Type B pancreatic cell (in vitro differentiated cells): Measurements from ENCODE around the gene USH2A. TPM values are rescaled to one million over a fixed set of nuclear protein-coding genes. Genes with fewer than 3 reads are reported as not detected.

Experiments
- DNase-seq: peaks from one replicate; pipeline ENCODE4 v3.0.0; 2021; ENCODE audit warnings: mixed read lengths; ENCODE audit not compliant: unreplicated experiment; ENCODE audit errors: extremely low spot score
- H3K27ac Mint-ChIP-seq: 2 replicates; pipeline ENCODE4 v1.8.0; 2021; ENCODE audit warnings: mild to moderate bottlenecking, mixed read lengths
- H3K27me3 Mint-ChIP-seq: 2 replicates; pipeline ENCODE4 v1.8.0; 2021; ENCODE audit warnings: mixed read lengths
- H3K36me3 Mint-ChIP-seq: 2 replicates; pipeline ENCODE4 v1.8.0; 2021; ENCODE audit warnings: mixed read lengths
- H3K4me1 Mint-ChIP-seq: one replicate; pipeline ENCODE4 v1.8.0; 2021; ENCODE audit warnings: mixed read lengths; ENCODE audit not compliant: unreplicated experiment
- H3K4me3 Mint-ChIP-seq: 2 replicates; pipeline ENCODE4 v1.8.0; 2021; ENCODE audit warnings: mild to moderate bottlenecking, mixed read lengths
- H3K9me3 Mint-ChIP-seq: 2 replicates; pipeline ENCODE4 v1.8.0; 2021; ENCODE audit warnings: mixed read lengths
- CTCF ChIP-seq: fragments of 200-600 bp; sonication (generic); conservative IDR thresholded peaks from 2 replicates; pipeline ENCODE4 v1.5.0; 2021; ENCODE audit warnings: antibody characterized with exemption, mild to moderate bottlenecking
- total RNA-seq: library from RNA; stranded (reverse); gene quantifications from 2 replicates; pipeline ENCODE4 v1.2.1, GENCODE V29; 2021; ENCODE audit warnings: low replicate concordance

USH2A gene
- total RNA-seq, 1 donor from 2014 or later = 0.22 TPM

GRCh38 chr1:216450227-216450626 is 27.0 kb upstream of the USH2A start:
- H3K4me1 Mint-ChIP-seq = peaks cover 9% of the 10 kb centered on the region
- no peaks in the 10 kb centered on the region for H3K27me3 Mint-ChIP-seq
- no peak for TF ChIP-seq CTCF
- DNase-seq = no peak
- no peaks in the 10 kb centered on the region for H3K36me3 Mint-ChIP-seq
- H3K9me3 Mint-ChIP-seq = no peaks in the 10 kb centered on the region
- H3K4me3 Mint-ChIP-seq = no peak overlapping the region
- H3K27ac Mint-ChIP-seq = no peak overlapping the region

GRCh38 chr1:216448011-216448510 is 24.8 kb upstream of the USH2A start:
- Mint-ChIP-seq H3K36me3 (no peaks in the 10 kb centered on the region), H3K4me3 (no peak overlapping the region), H3K27ac (no peak overlapping the region), H3K27me3 (no peaks in the 10 kb centered on the region), H3K9me3 (no peaks in the 10 kb centered on the region), H3K4me1 (no peaks in the 10 kb centered on the region)
- TF ChIP-seq CTCF = no peak
- DNase-seq = no peak

- H3K4me3 Mint-ChIP-seq = no peak overlapping the region
- no peaks in the 10 kb centered on the region for H3K4me1 Mint-ChIP-seq
- no peak overlapping the region for H3K27ac Mint-ChIP-seq
- TF ChIP-seq CTCF = no peak
- no peaks in the 10 kb centered on the region for H3K36me3 Mint-ChIP-seq
- no peak for DNase-seq
- no peaks in the 10 kb centered on the region for H3K27me3 Mint-ChIP-seq
- no peaks in the 10 kb centered on the region for H3K9me3 Mint-ChIP-seq
Observed at GRCh38 chr1:216437603-216438002, 14.4 kb upstream of the USH2A start.

- no peak for TF ChIP-seq CTCF
- H3K36me3 Mint-ChIP-seq = no peaks in the 10 kb centered on the region
- no peaks in the 10 kb centered on the region for H3K4me1 Mint-ChIP-seq
- DNase-seq = no peak
- H3K9me3 Mint-ChIP-seq = no peaks in the 10 kb centered on the region
- H3K4me3 Mint-ChIP-seq = no peak overlapping the region
- H3K27ac Mint-ChIP-seq = no peak overlapping the region
- no peaks in the 10 kb centered on the region for H3K27me3 Mint-ChIP-seq
Observed at GRCh38 chr1:216434232-216434631, 11.0 kb upstream of the USH2A start.

- Mint-ChIP-seq H3K4me1 (no peaks in the 10 kb centered on the region), H3K9me3 (no peaks in the 10 kb centered on the region), H3K36me3 (no peaks in the 10 kb centered on the region), H3K27ac (no peak overlapping the region), H3K27me3 (no peaks in the 10 kb centered on the region), H3K4me3 (no peak overlapping the region)
- no peak for TF ChIP-seq CTCF
- no peak for DNase-seq
Observed at GRCh38 chr1:216433175-216433574, 9.9 kb upstream of the USH2A start.

GRCh38 chr1:216430744-216431143 is 7.5 kb upstream of the USH2A start:
- Mint-ChIP-seq H3K4me1 (no peaks in the 10 kb centered on the region), H3K27me3 (no peaks in the 10 kb centered on the region), H3K27ac (no peak overlapping the region), H3K4me3 (no peak overlapping the region), H3K9me3 (no peaks in the 10 kb centered on the region), H3K36me3 (no peaks in the 10 kb centered on the region)
- TF ChIP-seq CTCF = no peak
- DNase-seq = no peak
